ENCODE data around the gene CPT1B. TPM values are rescaled to one million over a fixed set of nuclear protein-coding genes. Genes with fewer than 3 reads are reported as not detected.

Gene CPT1B
- total and polyA plus RNA-seq, 2 of the 8 experiments (the other 6 are each of a cell fraction or from before 2014, with no cell fraction given), result 34.2 to 36.2 TPM

DNA sequence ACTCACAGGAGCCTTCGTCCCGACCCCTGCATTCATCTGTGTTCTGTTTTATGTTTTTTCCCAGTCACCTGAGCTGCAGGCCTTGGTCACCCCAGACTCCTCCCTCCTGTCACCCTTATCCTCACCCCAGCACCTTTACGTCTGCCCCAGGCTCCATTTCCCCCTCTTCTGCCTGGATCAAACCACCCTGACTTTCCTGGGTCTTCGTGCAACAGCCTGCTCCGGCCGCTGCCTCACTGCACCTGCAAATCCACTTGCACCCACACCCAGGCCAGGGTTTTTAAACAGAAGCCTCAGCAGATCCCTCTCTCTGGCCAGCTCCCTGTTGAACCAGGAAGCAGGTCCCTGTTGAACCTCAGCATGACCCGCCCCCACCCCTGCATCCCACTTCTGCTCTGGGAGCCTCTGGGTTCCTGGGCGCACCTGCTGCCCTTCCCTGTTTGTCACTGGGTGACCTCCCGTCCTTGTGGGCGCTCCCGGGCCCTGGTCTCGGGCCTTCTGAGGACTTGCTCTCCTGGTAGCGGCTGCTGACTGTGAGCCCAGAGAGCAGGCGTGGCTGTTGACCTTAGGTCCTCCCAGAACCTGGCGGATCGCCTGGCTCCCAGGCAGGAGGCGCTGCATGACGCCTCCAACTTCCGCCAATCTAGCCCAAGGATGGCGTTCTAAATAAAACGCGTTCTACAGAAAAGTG, 35.2 kb upstream of the CPT1B start (continued):
- TF ChIP-seq, protein P1, sequence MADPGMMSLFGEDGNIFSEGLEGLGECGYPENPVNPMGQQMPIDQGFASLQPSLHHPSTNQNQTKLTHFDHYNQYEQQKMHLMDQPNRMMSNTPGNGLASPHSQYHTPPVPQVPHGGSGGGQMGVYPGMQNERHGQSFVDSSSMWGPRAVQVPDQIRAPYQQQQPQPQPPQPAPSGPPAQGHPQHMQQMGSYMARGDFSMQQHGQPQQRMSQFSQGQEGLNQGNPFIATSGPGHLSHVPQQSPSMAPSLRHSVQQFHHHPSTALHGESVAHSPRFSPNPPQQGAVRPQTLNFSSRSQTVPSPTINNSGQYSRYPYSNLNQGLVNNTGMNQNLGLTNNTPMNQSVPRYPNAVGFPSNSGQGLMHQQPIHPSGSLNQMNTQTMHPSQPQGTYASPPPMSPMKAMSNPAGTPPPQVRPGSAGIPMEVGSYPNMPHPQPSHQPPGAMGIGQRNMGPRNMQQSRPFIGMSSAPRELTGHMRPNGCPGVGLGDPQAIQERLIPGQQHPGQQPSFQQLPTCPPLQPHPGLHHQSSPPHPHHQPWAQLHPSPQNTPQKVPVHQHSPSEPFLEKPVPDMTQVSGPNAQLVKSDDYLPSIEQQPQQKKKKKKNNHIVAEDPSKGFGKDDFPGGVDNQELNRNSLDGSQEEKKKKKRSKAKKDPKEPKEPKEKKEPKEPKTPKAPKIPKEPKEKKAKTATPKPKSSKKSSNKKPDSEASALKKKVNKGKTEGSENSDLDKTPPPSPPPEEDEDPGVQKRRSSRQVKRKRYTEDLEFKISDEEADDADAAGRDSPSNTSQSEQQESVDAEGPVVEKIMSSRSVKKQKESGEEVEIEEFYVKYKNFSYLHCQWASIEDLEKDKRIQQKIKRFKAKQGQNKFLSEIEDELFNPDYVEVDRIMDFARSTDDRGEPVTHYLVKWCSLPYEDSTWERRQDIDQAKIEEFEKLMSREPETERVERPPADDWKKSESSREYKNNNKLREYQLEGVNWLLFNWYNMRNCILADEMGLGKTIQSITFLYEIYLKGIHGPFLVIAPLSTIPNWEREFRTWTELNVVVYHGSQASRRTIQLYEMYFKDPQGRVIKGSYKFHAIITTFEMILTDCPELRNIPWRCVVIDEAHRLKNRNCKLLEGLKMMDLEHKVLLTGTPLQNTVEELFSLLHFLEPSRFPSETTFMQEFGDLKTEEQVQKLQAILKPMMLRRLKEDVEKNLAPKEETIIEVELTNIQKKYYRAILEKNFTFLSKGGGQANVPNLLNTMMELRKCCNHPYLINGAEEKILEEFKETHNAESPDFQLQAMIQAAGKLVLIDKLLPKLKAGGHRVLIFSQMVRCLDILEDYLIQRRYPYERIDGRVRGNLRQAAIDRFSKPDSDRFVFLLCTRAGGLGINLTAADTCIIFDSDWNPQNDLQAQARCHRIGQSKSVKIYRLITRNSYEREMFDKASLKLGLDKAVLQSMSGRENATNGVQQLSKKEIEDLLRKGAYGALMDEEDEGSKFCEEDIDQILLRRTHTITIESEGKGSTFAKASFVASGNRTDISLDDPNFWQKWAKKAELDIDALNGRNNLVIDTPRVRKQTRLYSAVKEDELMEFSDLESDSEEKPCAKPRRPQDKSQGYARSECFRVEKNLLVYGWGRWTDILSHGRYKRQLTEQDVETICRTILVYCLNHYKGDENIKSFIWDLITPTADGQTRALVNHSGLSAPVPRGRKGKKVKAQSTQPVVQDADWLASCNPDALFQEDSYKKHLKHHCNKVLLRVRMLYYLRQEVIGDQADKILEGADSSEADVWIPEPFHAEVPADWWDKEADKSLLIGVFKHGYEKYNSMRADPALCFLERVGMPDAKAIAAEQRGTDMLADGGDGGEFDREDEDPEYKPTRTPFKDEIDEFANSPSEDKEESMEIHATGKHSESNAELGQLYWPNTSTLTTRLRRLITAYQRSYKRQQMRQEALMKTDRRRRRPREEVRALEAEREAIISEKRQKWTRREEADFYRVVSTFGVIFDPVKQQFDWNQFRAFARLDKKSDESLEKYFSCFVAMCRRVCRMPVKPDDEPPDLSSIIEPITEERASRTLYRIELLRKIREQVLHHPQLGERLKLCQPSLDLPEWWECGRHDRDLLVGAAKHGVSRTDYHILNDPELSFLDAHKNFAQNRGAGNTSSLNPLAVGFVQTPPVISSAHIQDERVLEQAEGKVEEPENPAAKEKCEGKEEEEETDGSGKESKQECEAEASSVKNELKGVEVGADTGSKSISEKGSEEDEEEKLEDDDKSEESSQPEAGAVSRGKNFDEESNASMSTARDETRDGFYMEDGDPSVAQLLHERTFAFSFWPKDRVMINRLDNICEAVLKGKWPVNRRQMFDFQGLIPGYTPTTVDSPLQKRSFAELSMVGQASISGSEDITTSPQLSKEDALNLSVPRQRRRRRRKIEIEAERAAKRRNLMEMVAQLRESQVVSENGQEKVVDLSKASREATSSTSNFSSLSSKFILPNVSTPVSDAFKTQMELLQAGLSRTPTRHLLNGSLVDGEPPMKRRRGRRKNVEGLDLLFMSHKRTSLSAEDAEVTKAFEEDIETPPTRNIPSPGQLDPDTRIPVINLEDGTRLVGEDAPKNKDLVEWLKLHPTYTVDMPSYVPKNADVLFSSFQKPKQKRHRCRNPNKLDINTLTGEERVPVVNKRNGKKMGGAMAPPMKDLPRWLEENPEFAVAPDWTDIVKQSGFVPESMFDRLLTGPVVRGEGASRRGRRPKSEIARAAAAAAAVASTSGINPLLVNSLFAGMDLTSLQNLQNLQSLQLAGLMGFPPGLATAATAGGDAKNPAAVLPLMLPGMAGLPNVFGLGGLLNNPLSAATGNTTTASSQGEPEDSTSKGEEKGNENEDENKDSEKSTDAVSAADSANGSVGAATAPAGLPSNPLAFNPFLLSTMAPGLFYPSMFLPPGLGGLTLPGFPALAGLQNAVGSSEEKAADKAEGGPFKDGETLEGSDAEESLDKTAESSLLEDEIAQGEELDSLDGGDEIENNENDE (IDR thresholded peaks at IDR 0.05; ENCODE audit: insufficient replicate concordance, low read length), result no peak
- TF ChIP-seq GABPA (IDR thresholded peaks at IDR 0.05; ENCODE audit: borderline replicate concordance, insufficient read depth, low read length) (0 out of 2 replicates have a peak, but pooled peaks have one; percentile 14), RXRA (IDR thresholded peaks at IDR 0.05; ENCODE audit: insufficient read depth, low read depth, low read length) (no peak), TCF12 (IDR thresholded peaks at IDR 0.05; ENCODE audit: low read depth, low read length) (no peak), NANOG (IDR thresholded peaks at IDR 0.05; ENCODE audit: insufficient read depth, low read depth, low read length, poor library complexity, severe bottlenecking) (no peak), YY1 (IDR thresholded peaks at IDR 0.05; ENCODE audit: low read depth, low read length) (no peak), RBBP5 (IDR thresholded peaks at IDR 0.05; ENCODE audit: borderline replicate concordance, low read depth, low read length) (no peak), BCL11A (IDR thresholded peaks at IDR 0.05; ENCODE audit: low read depth in 2 of 2, low read length in 2 of 2) (no peak), POLR2AphosphoS5 (IDR thresholded peaks at IDR 0.05; ENCODE audit: low read depth, low read length) (no peak), SRF (IDR thresholded peaks at IDR 0.05; ENCODE audit: low read depth, low read length) (no peak)
